ENCODE results near the gene AFG1L.
"Not testable (repeated sequence)": the region's sequence is repeated elsewhere in the genome, so short reads cannot be mapped to it uniquely, and the experiment has no call there.

AFG1L gene

GRCh38 chr6:108526739-108527174, 231.9 kb downstream of the AFG1L start:
- peak; percentile 60 for DNase-seq

- DNase-seq, result no peak
Measured at GRCh38 chr6:108528878-108529277, 234.0 kb downstream of the AFG1L start.

GRCh38 chr6:108531332-108531731, 236.5 kb downstream of the AFG1L start:
- DNase-seq, result peak; percentile 49

GRCh38 chr6:108535114-108535742, 240.4 kb downstream of the AFG1L start:
- DNase-seq, result no peak

- DNase-seq, result not testable (repeated sequence)
Measured at GRCh38 chr6:108535920-108536535, 241.2 kb downstream of the AFG1L start.

- DNase-seq, result peak; percentile 88
Measured at GRCh38 chr6:108541843-108542759, 247.2 kb downstream of the AFG1L start.

GRCh38 chr6:108543175-108543940, 248.5 kb downstream of the AFG1L start:
- DNase-seq, result peak; percentile 73

- DNase-seq, result peak; percentile 41
Measured at GRCh38 chr6:108544606-108545005, 249.8 kb downstream of the AFG1L start.

GRCh38 chr6:108546079-108547049, 251.5 kb downstream of the AFG1L start:
- DNase-seq, result no peak

- no peak for DNase-seq
Measured at GRCh38 chr6:108549241-108549640, 254.4 kb downstream of the AFG1L start.

GRCh38 chr6:108549741-108550140, 254.9 kb downstream of the AFG1L start:
- no peak for DNase-seq

- no peak for DNase-seq
Measured at GRCh38 chr6:108550256-108550655, 255.4 kb downstream of the AFG1L start.

GRCh38 chr6:108555399-108556052, 260.7 kb downstream of the AFG1L start:
- DNase-seq, result no peak

GRCh38 chr6:108556250-108556649, 261.4 kb downstream of the AFG1L start:
- no peak for DNase-seq

- DNase-seq, result peak; percentile 35
Measured at GRCh38 chr6:108556866-108557493, 262.1 kb downstream of the AFG1L start.

- peak; percentile 98 for DNase-seq
Measured at GRCh38 chr6:108557494-108558371, 262.9 kb downstream of the AFG1L start.

- DNase-seq, result peak; percentile 100
Measured at GRCh38 chr6:108558372-108559096, 263.7 kb downstream of the AFG1L start.

- DNase-seq, result peak; percentile 97
Measured at GRCh38 chr6:108559097-108559883, 264.4 kb downstream of the AFG1L start.

Data from NCI-H69 (cell line).